Body of pancreas (tissue), 4 donors: Measurements from ENCODE around the gene ZSCAN5A. TPM values are rescaled to one million over a fixed set of nuclear protein-coding genes. Genes with fewer than 3 reads are reported as not detected.
"Not testable (repeated sequence)": the region's sequence is repeated elsewhere in the genome, so short reads cannot be mapped to it uniquely, and the experiment has no call there.

Experiments used
- ATAC-seq: fragments of 150-250 bp; one replicate; pipeline ENCODE4 v1.9.1; 2016
- DNase-seq, 4 donors: peaks; one replicate each; pipeline ENCODE4 v3.0.0-alpha.2; 2019
- H3K27ac ChIP-seq, 4 donors: fragments of 200-600 bp; sonication (generic); 1 replicate in 3 of 4; 2 replicates in 1 of 4; pipeline versions ENCODE4 v1.5.1 to v1.6.1; 2016 to 2019; ENCODE audit warnings: mild to moderate bottlenecking in 1 of 4, mixed read lengths in 1 of 4, moderate library complexity in 1 of 4
- H3K27me3 ChIP-seq, 2 donors: fragments of 200-600 bp; sonication (generic); one replicate each; pipeline ENCODE4 v1.6.0; 2016; ENCODE audit warnings: mild to moderate bottlenecking in 1 of 2
- H3K36me3 ChIP-seq, 2 donors: fragments of 200-600 bp; sonication (generic); replicated peaks in 1 of 2; 2 replicates each; pipeline ENCODE4 v1.5.1; 2016; ENCODE audit warnings: low read depth in 2 of 2; ENCODE audit not compliant: insufficient read depth in 1 of 2
- H3K4me1 ChIP-seq: fragments of 200-600 bp; sonication (generic); one replicate; pipeline ENCODE4 v1.6.0; 2016
- H3K4me3 ChIP-seq, 2 donors: fragments of 200-600 bp; sonication (generic); 1 replicate in 1 of 2; 2 replicates in 1 of 2; pipeline ENCODE4 v1.5.1; 2016 to 2019
- H3K9me3 ChIP-seq, 3 donors: fragments of 200-600 bp; sonication (generic); 1 replicate in 2 of 3; 2 replicates in 1 of 3; pipeline ENCODE4 v1.5.1; 2016
- POLR2A ChIP-seq, 3 donors: fragments of 450-650 bp; IDR thresholded peaks; one replicate each; pipeline ENCODE4 v1.6.1; 2016; ENCODE audit warnings: antibody characterized with exemption in 3 of 3, mild to moderate bottlenecking in 2 of 3
- WGBS, 2 donors: methylation state at CpG; one replicate each; pipeline ENCODE4 v1.1.5; 2017; 5-methylcytosine and 5-hydroxymethylcytosine counted together
- intact Hi-C: fragments of 100-400 bp; cut with DNase I; formaldehyde crosslinking; loops from one replicate; pipeline ENCODE4 v1.15.1; 2023
- total RNA-seq, 2 donors: library from RNA; depleted of rRNA; stranded (reverse); fragments of >200 nt; gene quantifications; one replicate each; pipeline ENCODE4 v1.1.0, GENCODE V29; 2016
- TF ChIP-seq, protein P1 (sequence below), 7 experiments: fragments of 450-650 bp in 4 of 7; fragments of 200-600 bp in 3 of 7; sonication (generic) in 3 of 7; IDR thresholded peaks; one replicate each; pipeline ENCODE4 v1.5.1; 2016 to 2019; ENCODE audit warnings: antibody characterized with exemption in 7 of 7

ZSCAN5A gene
- total RNA-seq, 2 donors from 2014 or later = 4.9 to 7.3 TPM

DNA sequence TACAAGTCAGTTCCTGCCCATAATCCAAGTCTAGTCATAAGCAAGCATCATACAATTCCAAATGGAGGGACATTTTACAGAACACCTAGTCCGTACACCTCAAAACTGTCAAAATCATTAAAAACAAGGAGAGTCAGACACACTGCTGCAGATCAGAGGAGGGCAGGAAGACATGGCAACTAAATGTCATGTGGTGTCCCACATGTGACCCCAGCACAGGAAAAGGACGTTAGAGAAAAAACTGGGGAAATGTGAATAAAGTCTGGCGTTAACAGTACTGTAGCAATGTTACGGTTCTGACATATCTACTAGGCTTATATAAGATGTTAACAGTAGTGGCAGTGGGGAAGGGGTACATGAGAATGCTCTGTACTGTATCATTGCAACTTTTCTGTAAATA, 2.3 kb downstream of the ZSCAN5A start:
- no peaks in the 10 kb centered on the region for H3K9me3 ChIP-seq
- H3K4me1 ChIP-seq = peaks cover 22% of the 10 kb centered on the region
- H3K36me3 ChIP-seq = no peaks in the 10 kb centered on the region
- H3K4me3 ChIP-seq = no peak overlapping the region
- H3K27ac ChIP-seq = no peak overlapping the region
- no peak for DNase-seq
- intact Hi-C loops = no loop called here
- no peak for TF ChIP-seq POLR2A (IDR thresholded peaks at IDR 0.05)
- TF ChIP-seq, protein P1, sequence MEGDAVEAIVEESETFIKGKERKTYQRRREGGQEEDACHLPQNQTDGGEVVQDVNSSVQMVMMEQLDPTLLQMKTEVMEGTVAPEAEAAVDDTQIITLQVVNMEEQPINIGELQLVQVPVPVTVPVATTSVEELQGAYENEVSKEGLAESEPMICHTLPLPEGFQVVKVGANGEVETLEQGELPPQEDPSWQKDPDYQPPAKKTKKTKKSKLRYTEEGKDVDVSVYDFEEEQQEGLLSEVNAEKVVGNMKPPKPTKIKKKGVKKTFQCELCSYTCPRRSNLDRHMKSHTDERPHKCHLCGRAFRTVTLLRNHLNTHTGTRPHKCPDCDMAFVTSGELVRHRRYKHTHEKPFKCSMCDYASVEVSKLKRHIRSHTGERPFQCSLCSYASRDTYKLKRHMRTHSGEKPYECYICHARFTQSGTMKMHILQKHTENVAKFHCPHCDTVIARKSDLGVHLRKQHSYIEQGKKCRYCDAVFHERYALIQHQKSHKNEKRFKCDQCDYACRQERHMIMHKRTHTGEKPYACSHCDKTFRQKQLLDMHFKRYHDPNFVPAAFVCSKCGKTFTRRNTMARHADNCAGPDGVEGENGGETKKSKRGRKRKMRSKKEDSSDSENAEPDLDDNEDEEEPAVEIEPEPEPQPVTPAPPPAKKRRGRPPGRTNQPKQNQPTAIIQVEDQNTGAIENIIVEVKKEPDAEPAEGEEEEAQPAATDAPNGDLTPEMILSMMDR (IDR thresholded peaks at IDR 0.05) = no peak
- no peak for ATAC-seq
- 82 to 84% methylated on average over 4 of the region's 4 CpGs for WGBS, 2 donors
- no peaks in the 10 kb centered on the region for H3K27me3 ChIP-seq

DNA sequence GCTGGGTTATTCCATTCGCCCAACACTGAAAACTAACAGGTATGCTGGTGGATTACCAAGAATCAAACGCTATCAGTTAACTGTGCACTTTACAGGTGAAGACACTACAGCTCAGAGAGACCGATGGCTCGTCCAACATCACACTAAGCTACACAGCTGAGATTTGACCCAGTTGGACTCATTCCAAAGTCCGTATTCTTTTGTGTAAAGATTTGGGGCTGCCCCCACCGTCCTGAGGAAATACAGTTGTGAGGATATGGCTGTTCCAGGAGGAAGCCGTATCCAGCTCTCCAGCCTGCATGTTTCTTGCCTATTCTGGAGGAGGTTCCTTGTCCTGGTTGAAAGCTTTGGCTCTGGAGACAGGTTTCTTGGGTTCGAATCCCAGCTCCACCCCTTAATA, 4.2 kb downstream of the ZSCAN5A start:
- Histone ChIP-seq H3K4me3 (no peak overlapping the region), H3K27me3 (no peaks in the 10 kb centered on the region), H3K4me1 (peaks cover 7% of the 10 kb centered on the region), H3K27ac (no peak overlapping the region), H3K36me3 (no peaks in the 10 kb centered on the region), H3K9me3 (no peaks in the 10 kb centered on the region)
- WGBS, 2 donors = 76 to 77% methylated on average over 8 of the region's 8 CpGs
- no peak for TF ChIP-seq POLR2A (IDR thresholded peaks at IDR 0.05)
- TF ChIP-seq, protein P1 (IDR thresholded peaks at IDR 0.05) = no peak
- ATAC-seq (no peak), DNase-seq (no peak)
- intact Hi-C loops = no loop called here

DNA sequence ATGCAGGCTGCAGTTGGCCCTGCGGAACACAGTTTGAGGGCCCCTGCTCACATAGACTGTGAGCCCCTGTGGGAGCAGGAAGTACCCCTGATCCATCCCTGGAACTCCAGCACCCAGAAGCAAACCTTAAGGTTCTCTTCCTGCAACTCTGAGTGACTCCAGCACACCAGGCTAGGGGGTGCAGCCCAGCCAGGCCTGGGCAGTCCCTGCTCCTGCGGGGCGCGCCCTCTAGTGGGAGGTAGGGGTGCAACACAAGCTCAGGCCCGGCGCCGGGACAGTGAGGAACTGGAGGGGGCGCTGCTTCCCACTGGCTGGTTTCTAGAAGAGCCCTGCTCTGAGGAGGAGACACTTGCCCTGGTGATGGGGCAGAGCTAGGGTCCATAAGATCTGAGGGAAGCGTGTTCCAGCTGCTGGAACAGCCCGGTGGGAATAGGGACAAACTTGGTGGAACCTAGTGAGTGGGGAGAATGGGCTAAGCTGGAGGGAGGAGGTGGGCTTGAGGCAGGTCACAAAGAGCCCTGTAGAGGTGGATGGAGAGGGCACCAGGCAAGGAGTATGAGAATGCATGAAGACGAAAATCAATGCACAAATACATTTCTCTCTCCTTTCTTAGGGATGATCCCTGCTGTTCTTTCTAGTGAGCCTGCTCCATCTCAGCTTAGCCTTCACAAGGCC, 5.0 kb downstream of the ZSCAN5A start:
- ATAC-seq (no peak), DNase-seq (peak; percentile 29 to 52 (median 40))
- H3K27ac ChIP-seq = no peak overlapping the region
- H3K4me1 ChIP-seq = peaks cover 6% of the 10 kb centered on the region
- H3K36me3 ChIP-seq = no peaks in the 10 kb centered on the region
- intact Hi-C loops = no loop called here
- H3K27me3 ChIP-seq = no peaks in the 10 kb centered on the region
- H3K4me3 ChIP-seq = no peak overlapping the region
- TF ChIP-seq, protein P1 (IDR thresholded peaks at IDR 0.05) = peak; percentile 42 to 61 (median 51)
- no peak for TF ChIP-seq POLR2A (IDR thresholded peaks at IDR 0.05)
- WGBS, 2 donors = 77 to 86% methylated on average over 10 to 11 of the region's 11 CpGs
- no peaks in the 10 kb centered on the region for H3K9me3 ChIP-seq

DNA sequence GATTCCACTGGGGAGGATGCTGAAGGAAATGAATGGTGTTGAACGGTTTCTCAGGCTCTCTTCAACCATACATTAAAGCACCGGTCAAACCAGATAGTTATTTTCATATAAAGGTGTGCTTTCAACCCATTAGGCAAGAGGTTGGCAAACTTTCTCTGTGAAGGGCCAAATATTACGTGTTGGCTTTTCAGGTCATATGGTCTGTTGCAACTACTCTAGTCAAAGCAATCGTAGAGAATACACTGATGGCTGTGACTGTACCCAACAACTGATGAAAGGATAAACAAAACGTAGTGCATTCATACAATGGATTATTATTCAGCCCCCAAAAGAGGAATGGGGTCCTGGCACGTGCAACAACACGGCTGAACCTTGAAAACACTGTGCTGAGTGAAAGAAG, 5.8 kb downstream of the ZSCAN5A start:
- Histone ChIP-seq H3K9me3 (no peaks in the 10 kb centered on the region), H3K4me1 (peaks cover 3% of the 10 kb centered on the region), H3K27ac (no peak overlapping the region), H3K27me3 (no peaks in the 10 kb centered on the region), H3K4me3 (no peak overlapping the region), H3K36me3 (no peaks in the 10 kb centered on the region)
- TF ChIP-seq, protein P1 (IDR thresholded peaks at IDR 0.05) = no peak
- TF ChIP-seq POLR2A (IDR thresholded peaks at IDR 0.05) = no peak
- WGBS, 2 donors = 86 to 87% methylated on average over 7 of the region's 7 CpGs
- ATAC-seq (no peak), DNase-seq (no peak)
- intact Hi-C loops = no loop called here

DNA sequence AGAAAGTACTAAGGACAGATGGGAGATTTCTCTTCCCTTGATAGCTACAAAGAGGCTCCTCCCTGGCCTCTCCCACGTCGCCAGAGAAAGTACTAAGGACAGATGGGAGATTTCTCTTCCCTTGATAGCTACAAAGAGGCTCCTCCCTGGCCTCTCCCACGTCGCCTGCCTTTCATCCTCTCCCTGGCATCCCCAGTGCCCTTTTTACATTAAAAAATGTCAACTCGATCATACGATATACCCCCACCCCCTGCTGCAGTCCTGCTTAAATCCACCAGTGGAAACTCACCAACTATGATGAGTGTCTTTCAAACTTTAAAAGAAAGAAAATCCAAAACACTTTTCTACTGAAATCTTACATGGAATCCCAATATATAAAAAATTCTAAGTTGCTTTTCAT, 7.6 kb downstream of the ZSCAN5A start:
- H3K36me3 ChIP-seq, DNase-seq, intact Hi-C loops: not testable (repeated sequence)

More for the DNA sequence above, 7.6 kb downstream of the ZSCAN5A start:
- not testable (repeated sequence) for H3K4me3 ChIP-seq, H3K4me1 ChIP-seq, H3K9me3 ChIP-seq, ATAC-seq, H3K27me3 ChIP-seq
- WGBS, 2 donors = 77 to 82% methylated on average over 6 of the region's 6 CpGs
- peak overlapping the region in 1 of 4 donors; percentile 29 for H3K27ac ChIP-seq
